Measurements from ENCODE around the gene LRP1. TPM values are rescaled to one million over a fixed set of nuclear protein-coding genes. Genes with fewer than 3 reads are reported as not detected.

Gene LRP1
- total RNA-seq, 1 experiment from 2014 or later = 14.7 TPM

DNA sequence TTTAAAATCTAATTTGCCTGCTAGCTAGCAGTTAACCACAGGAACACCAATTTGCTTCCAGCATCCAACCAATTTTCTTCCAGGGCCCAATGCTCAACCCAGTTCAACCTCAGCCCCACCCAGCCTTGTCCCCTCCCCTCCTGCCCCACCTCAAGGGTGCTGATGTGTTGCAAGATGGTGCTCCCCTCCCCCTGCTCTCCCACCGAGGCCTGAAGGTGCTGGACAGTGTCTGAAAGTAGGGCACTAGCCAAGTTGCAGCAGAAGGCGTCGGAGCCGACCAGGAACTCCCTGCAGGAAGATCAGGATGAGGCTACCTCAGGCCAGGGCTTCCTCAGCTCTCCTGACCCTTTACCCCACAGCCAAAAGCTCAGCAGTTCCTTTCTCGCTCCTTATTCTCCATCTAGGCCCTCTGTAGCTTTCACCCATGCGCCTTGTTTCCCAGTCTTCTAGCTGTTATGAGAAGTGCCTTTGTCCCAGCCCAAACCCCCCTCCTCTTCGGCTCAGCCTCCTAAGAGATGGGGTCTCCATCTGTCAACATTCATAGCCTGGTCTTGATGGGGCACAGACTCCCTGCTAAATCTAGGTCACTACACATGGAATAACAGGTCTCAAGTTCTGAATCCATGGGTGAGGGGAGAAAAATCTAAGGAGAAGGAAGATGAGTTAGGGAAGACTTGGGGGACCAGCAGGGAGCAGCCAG, 20.7 kb upstream of the LRP1 start:
- ATAC-seq = no peak
- intact Hi-C loops (cut with micrococcal nuclease) = no loop called here

GRCh38 chr12:57109207-57110103, 18.8 kb upstream of the LRP1 start:
- Histone ChIP-seq H3F3A (ENCODE audit: low read length, unreplicated experiment) (no peaks in the 10 kb centered on the region), H4K20me1 (ENCODE audit: low read length) (no peaks in the 10 kb centered on the region), H3K9me2 (replicated peaks; ENCODE audit: low read length) (no peaks in the 10 kb centered on the region), H3K4me3 (ENCODE audit: low read length) (peak overlapping the region; percentile 69; the same call in 1 of the 2 replicates), H3K79me2 (ENCODE audit: low read length) (no peaks in the 10 kb centered on the region), H3K36me3 (ENCODE audit: low read depth, low read length) (no peaks in the 10 kb centered on the region), H3K9ac (ENCODE audit: low read length) (no peak overlapping the region), H3K4me1 (ENCODE audit: insufficient read depth, low read length) (peaks cover 32% of the 10 kb centered on the region), H3K9me3 (ENCODE audit: low read length) (no peaks in the 10 kb centered on the region), H2AFZ (ENCODE audit: low read length) (peak overlapping the region; percentile 74; the same call in 1 of the 2 replicates), H3K27ac (ENCODE audit: low read length) (no peak overlapping the region), H3K4me2 (ENCODE audit: low read length) (peak overlapping the region; percentile 95), H3K27me3 (ENCODE audit: low read length) (no peaks in the 10 kb centered on the region)
- POLR2A ChIA-PET (ENCODE audit: unreplicated experiment) = no interaction called here
- CTCF ChIA-PET = no interaction called here
- TF ChIP-seq EZH2 (IDR thresholded peaks at IDR 0.05; ENCODE audit: low read length, unreplicated experiment) = no peak
- no peak for TF ChIP-seq EZH2phosphoT487 (IDR thresholded peaks at IDR 0.05; ENCODE audit: borderline replicate concordance, low read length)
- no peak for TF ChIP-seq CTCF (conservative IDR thresholded peaks at IDR 0.05; ENCODE audit: low read depth, low read length)
- intact Hi-C loops (cut with micrococcal nuclease) = no loop called here
- BruUV-seq (replicated peaks) = no TSS peak
- ATAC-seq (no peak), DNase-seq (no peak)

More for the DNA sequence above, 20.7 kb upstream of the LRP1 start:
- no TSS peak for BruUV-seq (replicated peaks)
- Histone ChIP-seq H3K27me3 (ENCODE audit: low read length) (no peaks in the 10 kb centered on the region), H3F3A (ENCODE audit: low read length, unreplicated experiment) (no peaks in the 10 kb centered on the region), H4K20me1 (ENCODE audit: low read length) (no peaks in the 10 kb centered on the region), H3K9me2 (replicated peaks; ENCODE audit: low read length) (no peaks in the 10 kb centered on the region), H3K27ac (ENCODE audit: low read length) (no peak overlapping the region), H3K4me2 (ENCODE audit: low read length) (no peak overlapping the region), H3K9me3 (ENCODE audit: low read length) (no peaks in the 10 kb centered on the region), H3K9ac (ENCODE audit: low read length) (no peak overlapping the region), H3K79me2 (ENCODE audit: low read length) (no peaks in the 10 kb centered on the region), H3K36me3 (ENCODE audit: low read depth, low read length) (no peaks in the 10 kb centered on the region), H3K4me1 (ENCODE audit: insufficient read depth, low read length) (peaks cover 27% of the 10 kb centered on the region), H2AFZ (ENCODE audit: low read length) (no peak overlapping the region), H3K4me3 (ENCODE audit: low read length) (no peak overlapping the region)
- DNase-seq = no peak
- TF ChIP-seq EZH2 (IDR thresholded peaks at IDR 0.05; ENCODE audit: low read length, unreplicated experiment) (no peak), CTCF (conservative IDR thresholded peaks at IDR 0.05; ENCODE audit: low read depth, low read length) (no peak), EZH2phosphoT487 (IDR thresholded peaks at IDR 0.05; ENCODE audit: borderline replicate concordance, low read length) (no peak)
- POLR2A ChIA-PET (ENCODE audit: unreplicated experiment) = no interaction called here
- CTCF ChIA-PET = no interaction called here
